Karpas-422 (cell line): ENCODE data around the gene KIAA1614. TPM values are rescaled to one million over a fixed set of nuclear protein-coding genes. Genes with fewer than 3 reads are reported as not detected.

ENCODE experiments used
- DNase-seq: peaks from one replicate; pipeline ENCODE4 v3.0.0-alpha.2; 2015
- H2AFZ ChIP-seq: fragments of 200-600 bp; sonication (generic); 2 replicates; pipeline ENCODE4 v1.6.1; 2014; ENCODE audit warnings: antibody characterized with exemption, low read length, mixed read lengths
- H3K27ac ChIP-seq: fragments of 200-600 bp; sonication (generic); 2 replicates; pipeline ENCODE4 v1.5.1; 2014; ENCODE audit warnings: mild to moderate bottlenecking, low read length, moderate library complexity
- H3K27me3 ChIP-seq: fragments of 200-600 bp; sonication (generic); 2 replicates; pipeline ENCODE4 v1.6.1; 2014; ENCODE audit warnings: low read length, mixed read lengths
- H3K36me3 ChIP-seq: fragments of 200-600 bp; sonication (generic); 2 replicates; pipeline ENCODE4 v1.6.1; 2014; ENCODE audit warnings: low read length, mixed read lengths; ENCODE audit not compliant: insufficient read depth
- H3K4me1 ChIP-seq: fragments of 200-600 bp; sonication (generic); 2 replicates; pipeline ENCODE4 v1.6.1; 2014; ENCODE audit warnings: mild to moderate bottlenecking, low read length, mixed read lengths
- H3K4me2 ChIP-seq: fragments of 200-600 bp; sonication (generic); 2 replicates; pipeline ENCODE4 v1.6.1; 2014; ENCODE audit warnings: low read length, low read depth, mild to moderate bottlenecking; ENCODE audit not compliant: poor library complexity, severe bottlenecking
- H3K4me3 ChIP-seq: fragments of 200-600 bp; sonication (generic); 2 replicates; pipeline ENCODE4 v1.5.1; 2014; ENCODE audit warnings: mild to moderate bottlenecking, antibody characterized with exemption, low read length, mixed read lengths
- H3K79me2 ChIP-seq: fragments of 200-600 bp; sonication (generic); 2 replicates; pipeline ENCODE4 v1.6.1; 2014; ENCODE audit warnings: mild to moderate bottlenecking, low read length, mixed read lengths
- H3K9ac ChIP-seq: fragments of 200-600 bp; sonication (generic); 2 replicates; pipeline ENCODE4 v1.6.0; 2014; ENCODE audit warnings: low read length
- H3K9me2 ChIP-seq: fragments of 200-600 bp; sonication (generic), shearing (Covaris generic); replicated peaks from 2 replicates; pipeline ENCODE4 v1.6.0; 2014; ENCODE audit warnings: mild to moderate bottlenecking, low read length, moderate library complexity; ENCODE audit not compliant: insufficient read depth
- H3K9me3 ChIP-seq: fragments of 300-700, 200-600 bp; sonication (generic); 2 replicates; pipeline ENCODE4 v1.6.1; 2014; ENCODE audit warnings: low read length, mixed read lengths
- H4K20me1 ChIP-seq: fragments of 200-600 bp; sonication (generic); 2 replicates; pipeline ENCODE4 v1.6.1; 2014; ENCODE audit warnings: mild to moderate bottlenecking, antibody characterized with exemption, low read length, low read depth; ENCODE audit not compliant: insufficient read depth
- total RNA-seq: library from RNA; depleted of rRNA; stranded (reverse); fragments of >200 nt; shearing (Covaris generic); gene quantifications from 2 replicates; pipeline ENCODE4 v1.2.3, GENCODE V29; 2014; ENCODE audit warnings: low replicate concordance

KIAA1614 gene
- total RNA-seq, 1 experiment from 2014 or later, result not detected

DNA sequence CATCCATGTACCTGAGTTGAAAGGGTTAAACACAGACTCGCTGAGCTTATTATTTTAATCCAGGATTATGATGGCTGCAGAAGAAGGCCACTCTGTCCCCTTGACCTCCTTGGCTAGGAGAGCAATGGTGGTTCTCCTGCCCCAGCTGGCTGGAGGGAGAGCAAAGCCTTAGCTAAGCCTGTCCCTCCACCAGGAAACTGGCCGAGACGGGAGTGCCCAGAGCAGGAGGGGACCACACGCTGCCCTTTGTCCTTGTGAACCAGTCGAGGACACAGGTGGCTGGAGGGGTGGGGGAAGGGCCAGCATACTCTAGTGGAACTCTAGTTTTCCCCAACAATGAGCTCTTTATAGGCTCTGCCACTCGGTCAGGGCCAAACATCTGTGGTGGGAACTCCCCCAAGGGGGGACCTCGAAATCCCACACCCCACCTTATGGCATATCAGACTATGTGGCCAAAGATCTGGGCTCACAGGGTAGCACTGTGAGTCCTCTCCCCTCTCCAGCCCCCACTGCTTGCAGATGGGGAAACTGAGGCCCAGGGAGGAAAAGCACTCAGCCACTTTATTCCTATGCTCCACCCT lies 12.9 kb downstream of the KIAA1614 start:
- Histone ChIP-seq H3K27me3 (no peaks in the 10 kb centered on the region), H3K36me3 (no peaks in the 10 kb centered on the region), H3K4me2 (no peak overlapping the region), H3K4me1 (peaks cover 9% of the 10 kb centered on the region), H3K9me2 (no peaks in the 10 kb centered on the region), H3K9ac (no peak overlapping the region), H4K20me1 (0 out of 2 replicates have a peak, but pooled peaks cover 4% of the 10 kb centered on the region), H3K79me2 (no peaks in the 10 kb centered on the region), H3K9me3 (no peaks in the 10 kb centered on the region), H2AFZ (no peak overlapping the region), H3K27ac (no peak overlapping the region), H3K4me3 (no peak overlapping the region)
- DNase-seq, result no peak

DNA sequence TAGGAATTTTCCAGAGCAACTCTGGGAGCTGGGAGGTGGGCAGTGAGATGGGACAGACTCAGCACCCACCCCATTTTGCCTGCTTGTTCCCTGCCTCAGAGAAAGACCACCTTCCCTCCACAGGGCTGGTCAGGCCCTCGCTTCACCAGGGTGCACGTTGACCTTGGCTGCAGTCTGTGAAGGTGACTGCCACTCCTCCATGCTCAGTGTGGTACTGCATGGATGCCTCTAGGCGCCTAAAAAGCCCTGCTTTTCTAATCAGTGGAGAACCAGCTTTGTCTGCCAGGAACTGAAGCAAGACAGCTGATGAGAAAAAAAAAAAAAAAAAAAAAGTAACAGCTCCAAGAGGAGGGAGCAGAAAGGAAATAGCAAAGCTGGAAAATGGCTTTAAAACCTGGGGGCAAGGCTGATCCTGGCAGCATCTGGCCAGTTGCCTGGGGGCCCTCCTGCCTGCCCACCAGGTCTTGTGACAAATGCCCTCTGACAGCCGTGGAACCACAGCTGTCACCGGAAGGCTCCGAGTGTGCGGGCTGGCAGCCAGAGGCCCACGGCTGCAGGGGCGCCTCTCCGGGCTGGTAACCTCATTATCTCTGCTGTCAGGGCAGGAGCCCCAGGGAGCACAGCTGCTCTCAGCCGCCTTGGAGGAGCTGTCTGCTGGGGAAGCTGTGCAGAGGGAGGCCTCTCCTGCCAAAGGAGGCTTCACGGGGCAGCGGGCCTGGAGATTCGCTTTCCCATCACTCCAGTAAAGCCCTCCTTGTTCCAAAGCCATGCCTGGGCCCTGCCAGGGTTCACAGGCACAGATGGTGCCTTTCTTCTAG lies 13.7 kb downstream of the KIAA1614 start:
- Histone ChIP-seq H2AFZ (no peak overlapping the region), H3K9me3 (no peaks in the 10 kb centered on the region), H3K4me2 (no peak overlapping the region), H3K36me3 (no peaks in the 10 kb centered on the region), H3K4me3 (no peak overlapping the region), H3K4me1 (peaks cover 9% of the 10 kb centered on the region), H3K9me2 (no peaks in the 10 kb centered on the region), H3K27ac (no peak overlapping the region), H3K9ac (no peak overlapping the region), H3K27me3 (no peaks in the 10 kb centered on the region), H4K20me1 (0 out of 2 replicates have a peak, but pooled peaks cover 4% of the 10 kb centered on the region), H3K79me2 (no peaks in the 10 kb centered on the region)
- no peak for DNase-seq

DNA sequence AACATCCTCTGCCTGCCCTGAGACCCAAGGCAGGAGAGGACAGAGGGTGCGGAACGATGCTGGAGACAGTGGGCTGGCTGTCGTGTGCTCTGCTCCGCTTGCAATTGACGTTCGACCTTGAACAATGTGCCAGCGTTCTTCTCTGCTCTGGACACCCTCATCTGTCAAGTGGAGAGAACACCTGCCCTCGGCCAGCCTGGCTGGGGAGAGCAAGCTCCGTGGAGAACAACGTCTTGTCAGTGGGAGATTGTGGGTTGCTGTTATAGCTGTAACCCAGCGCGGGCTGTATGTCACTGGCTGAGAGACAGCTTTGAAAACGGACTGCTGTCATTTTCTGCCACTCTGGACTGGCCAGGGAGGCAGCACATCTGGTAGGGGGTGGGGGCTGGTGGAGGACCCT lies 14.7 kb downstream of the KIAA1614 start:
- Histone ChIP-seq H3K9me3 (no peaks in the 10 kb centered on the region), H3K4me2 (no peak overlapping the region), H3K9ac (no peak overlapping the region), H3K9me2 (no peaks in the 10 kb centered on the region), H3K27ac (no peak overlapping the region), H3K36me3 (no peaks in the 10 kb centered on the region), H4K20me1 (0 out of 2 replicates have a peak, but pooled peaks cover 4% of the 10 kb centered on the region), H3K27me3 (no peaks in the 10 kb centered on the region), H3K4me3 (no peak overlapping the region), H2AFZ (no peak overlapping the region), H3K4me1 (peaks cover 9% of the 10 kb centered on the region), H3K79me2 (no peaks in the 10 kb centered on the region)
- no peak for DNase-seq

DNA sequence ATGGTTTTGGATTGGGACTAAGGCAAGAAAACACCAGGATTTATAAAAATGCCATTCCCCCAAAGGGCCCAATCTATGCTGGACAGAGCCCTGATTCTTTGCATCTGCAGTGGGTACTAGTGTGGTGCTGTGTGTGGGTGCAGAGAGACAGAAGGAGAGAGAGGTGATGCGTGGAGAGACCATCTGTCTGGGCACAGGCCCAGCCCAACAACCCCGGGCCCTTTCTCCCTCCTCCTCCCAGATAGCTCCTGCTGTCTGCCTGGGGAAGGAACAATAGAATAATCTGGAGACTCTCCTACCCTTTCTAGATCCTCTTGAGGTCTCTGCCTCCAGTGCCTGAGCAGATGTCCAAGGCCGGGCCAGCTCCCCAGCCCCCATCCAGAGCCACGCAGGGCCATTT lies 15.1 kb downstream of the KIAA1614 start:
- H4K20me1 ChIP-seq, result 0 out of 2 replicates have a peak, but pooled peaks cover 4% of the 10 kb centered on the region
- H3K9me3 ChIP-seq, result no peaks in the 10 kb centered on the region
- no peak for DNase-seq
- no peak overlapping the region for H3K9ac ChIP-seq
- H3K9me2 ChIP-seq, result no peaks in the 10 kb centered on the region
- no peak overlapping the region for H3K4me2 ChIP-seq
- H3K4me3 ChIP-seq, result no peak overlapping the region
- H3K79me2 ChIP-seq, result no peaks in the 10 kb centered on the region
- H3K27ac ChIP-seq, result no peak overlapping the region
- H3K27me3 ChIP-seq, result no peaks in the 10 kb centered on the region
- peaks cover 9% of the 10 kb centered on the region for H3K4me1 ChIP-seq
- no peak overlapping the region for H2AFZ ChIP-seq
- no peaks in the 10 kb centered on the region for H3K36me3 ChIP-seq

DNA sequence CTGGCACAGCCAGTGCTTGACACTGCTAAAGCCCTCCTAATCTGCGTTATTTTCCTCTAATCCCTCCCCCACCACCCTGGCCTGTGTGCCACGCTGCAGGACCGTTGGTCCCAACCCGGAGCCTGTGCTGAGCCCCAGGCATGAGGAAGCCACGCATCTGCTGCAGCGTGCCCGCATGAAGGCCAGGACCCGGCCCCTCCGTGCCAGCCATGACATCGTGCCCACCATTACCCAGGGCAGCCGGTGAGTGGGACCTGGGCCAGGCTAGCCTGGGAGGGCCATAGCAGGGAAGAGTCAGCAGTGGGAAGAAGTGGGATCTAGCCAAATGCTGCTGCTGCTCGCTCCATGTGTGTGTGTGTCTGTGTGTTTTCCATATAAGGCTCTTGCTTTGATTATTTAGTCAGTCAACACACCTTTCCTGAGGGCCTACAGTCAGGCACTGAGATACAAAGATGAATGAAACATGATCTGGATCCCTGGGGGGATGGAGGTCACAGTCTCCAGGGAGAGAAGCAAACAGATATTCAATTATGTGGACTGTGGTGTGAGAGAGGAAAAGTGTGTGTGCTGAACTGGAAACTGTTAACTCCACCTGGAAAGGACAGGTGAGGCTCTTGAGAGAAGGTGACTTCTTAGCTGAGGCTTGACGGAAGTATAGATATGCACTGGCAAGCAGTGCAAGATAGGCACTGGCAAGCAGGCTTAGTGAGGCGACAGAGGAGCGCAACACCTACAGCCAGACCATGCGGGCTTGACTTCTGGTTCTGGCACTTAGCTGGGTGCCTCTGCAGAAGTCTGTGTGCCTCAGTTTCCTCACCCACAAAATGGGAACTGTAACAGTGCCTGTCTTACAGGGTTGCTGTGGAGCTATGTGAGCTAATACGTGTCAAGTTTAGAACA lies 15.9 kb downstream of the KIAA1614 start:
- Histone ChIP-seq H3K27ac (no peak overlapping the region), H3K4me1 (peaks cover 9% of the 10 kb centered on the region), H3K27me3 (no peaks in the 10 kb centered on the region), H3K9ac (no peak overlapping the region), H4K20me1 (0 out of 2 replicates have a peak, but pooled peaks cover 4% of the 10 kb centered on the region), H2AFZ (no peak overlapping the region), H3K36me3 (no peaks in the 10 kb centered on the region), H3K4me2 (no peak overlapping the region), H3K9me2 (no peaks in the 10 kb centered on the region), H3K4me3 (no peak overlapping the region), H3K79me2 (no peaks in the 10 kb centered on the region), H3K9me3 (no peaks in the 10 kb centered on the region)
- DNase-seq, result no peak

DNA sequence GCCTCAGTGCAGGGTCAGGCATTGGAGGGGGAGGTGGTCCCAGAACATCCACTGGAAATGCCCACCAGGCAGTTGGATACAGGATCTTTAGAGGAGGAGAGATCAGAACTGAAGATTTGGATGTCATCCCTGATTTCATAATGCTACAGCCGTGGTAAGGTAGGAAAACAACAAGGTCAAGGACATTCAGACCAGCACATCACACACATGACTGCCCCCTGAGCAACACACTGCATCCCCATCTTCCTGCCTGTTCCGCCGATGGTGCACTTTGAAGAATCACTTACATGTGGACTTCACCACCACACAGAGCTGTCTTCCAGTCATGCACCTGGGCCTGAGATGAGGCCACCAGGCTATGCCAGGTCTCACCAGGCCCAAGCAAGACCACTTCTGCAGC lies 16.7 kb downstream of the KIAA1614 start:
- Histone ChIP-seq H3K9me3 (no peaks in the 10 kb centered on the region), H3K27me3 (no peaks in the 10 kb centered on the region), H2AFZ (no peak overlapping the region), H3K36me3 (no peaks in the 10 kb centered on the region), H4K20me1 (0 out of 2 replicates have a peak, but pooled peaks cover 4% of the 10 kb centered on the region), H3K27ac (no peak overlapping the region), H3K9me2 (no peaks in the 10 kb centered on the region), H3K4me1 (peaks cover 9% of the 10 kb centered on the region), H3K9ac (no peak overlapping the region), H3K4me3 (no peak overlapping the region), H3K79me2 (no peaks in the 10 kb centered on the region), H3K4me2 (no peak overlapping the region)
- DNase-seq, result no peak

DNA sequence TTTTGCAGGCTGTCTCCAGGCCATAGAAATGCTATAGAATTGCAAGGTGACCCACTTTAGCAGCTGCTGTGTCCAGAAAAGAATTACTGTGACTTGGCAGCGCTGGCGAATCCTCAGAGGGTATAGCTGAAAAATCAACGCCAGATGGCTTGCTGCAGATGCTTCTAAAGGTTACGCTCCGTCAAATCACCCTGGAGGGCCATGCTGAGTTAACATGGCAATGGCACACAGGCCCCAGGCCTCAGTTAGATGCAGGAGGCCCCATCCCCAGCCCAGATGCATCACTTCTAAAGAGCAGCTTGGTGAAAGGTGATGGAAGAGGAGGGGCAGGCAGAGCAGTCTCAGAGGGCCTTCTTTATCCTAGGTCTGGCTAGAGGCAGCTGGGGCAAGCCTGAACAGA lies 18.0 kb downstream of the KIAA1614 start:
- no peak overlapping the region for H3K4me2 ChIP-seq
- no peaks in the 10 kb centered on the region for H3K27me3 ChIP-seq
- H3K9me2 ChIP-seq, result no peaks in the 10 kb centered on the region
- 0 out of 2 replicates have a peak, but pooled peaks cover 4% of the 10 kb centered on the region for H4K20me1 ChIP-seq
- H3K9ac ChIP-seq, result no peak overlapping the region
- H3K4me1 ChIP-seq, result peaks cover 11% of the 10 kb centered on the region
- H3K36me3 ChIP-seq, result no peaks in the 10 kb centered on the region
- H2AFZ ChIP-seq, result no peak overlapping the region
- H3K9me3 ChIP-seq, result no peaks in the 10 kb centered on the region
- no peaks in the 10 kb centered on the region for H3K79me2 ChIP-seq
- DNase-seq, result no peak
- no peak overlapping the region for H3K4me3 ChIP-seq
- H3K27ac ChIP-seq, result no peak overlapping the region

DNA sequence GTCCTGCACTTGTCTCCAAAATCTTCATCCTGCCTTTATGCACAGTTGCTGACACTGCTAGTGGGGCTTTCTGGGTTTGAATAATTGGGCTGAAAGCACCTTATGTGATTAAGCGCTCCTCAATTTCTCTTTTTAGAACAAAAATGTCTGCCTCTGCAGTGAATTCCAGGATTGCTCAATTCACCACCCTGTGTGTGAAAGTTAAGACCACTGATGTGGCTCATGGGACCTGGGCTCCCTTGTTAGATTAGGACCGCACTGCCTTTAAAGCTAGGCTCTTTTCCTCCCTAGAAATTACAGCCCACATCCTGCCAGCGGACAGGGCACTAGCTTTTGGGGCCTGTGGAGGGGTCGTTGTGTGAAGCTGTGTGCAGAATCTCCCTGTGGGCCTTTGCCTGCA lies 18.8 kb downstream of the KIAA1614 start:
- DNase-seq, result no peak
- no peak overlapping the region for H3K27ac ChIP-seq
- no peaks in the 10 kb centered on the region for H3K79me2 ChIP-seq
- no peaks in the 10 kb centered on the region for H3K9me2 ChIP-seq
- H2AFZ ChIP-seq, result no peak overlapping the region
- H3K4me2 ChIP-seq, result no peak overlapping the region
- no peaks in the 10 kb centered on the region for H3K27me3 ChIP-seq
- no peaks in the 10 kb centered on the region for H3K36me3 ChIP-seq
- no peaks in the 10 kb centered on the region for H3K9me3 ChIP-seq
- H3K4me3 ChIP-seq, result no peak overlapping the region
- peaks cover 16% of the 10 kb centered on the region for H3K4me1 ChIP-seq
- H3K9ac ChIP-seq, result no peak overlapping the region
- 0 out of 2 replicates have a peak, but pooled peaks cover 4% of the 10 kb centered on the region for H4K20me1 ChIP-seq
